Tibial artery (tissue), 4 donors: Measurements from ENCODE around the gene VANGL2.

Experiments used
- DNase-seq, 2 donors: peaks; one replicate each; pipeline ENCODE4 v3.0.0-alpha.2; 2019
- H3K27ac ChIP-seq, 2 donors: fragments of 200-600 bp; sonication (generic) in 1 of 2; 1 replicate in 1 of 2; 2 replicates in 1 of 2; pipeline ENCODE4 v1.5.1; 2018 to 2019; ENCODE audit warnings: mild to moderate bottlenecking in 1 of 2
- H3K27me3 ChIP-seq, 2 donors: fragments of 200-600 bp; sonication (generic) in 1 of 2; one replicate each; pipeline versions ENCODE4 v1.5.1 to v1.6.0; 2016 to 2019
- H3K36me3 ChIP-seq, 3 donors: fragments of 200-600 bp; sonication (generic) in 2 of 3; one replicate each; pipeline ENCODE4 v1.5.1; 2016 to 2019; ENCODE audit warnings: mild to moderate bottlenecking in 2 of 3
- H3K4me1 ChIP-seq, 4 donors: fragments of 200-600 bp; sonication (generic) in 2 of 4; 1 replicate in 3 of 4; 2 replicates in 1 of 4; pipeline ENCODE4 v1.5.1; 2016 to 2019
- H3K4me3 ChIP-seq, 2 donors: fragments of 200-600 bp; sonication (generic) in 1 of 2; 1 replicate in 1 of 2; 2 replicates in 1 of 2; pipeline ENCODE4 v1.5.1; 2018 to 2019; ENCODE audit warnings: mild to moderate bottlenecking in 2 of 2
- H3K9me3 ChIP-seq, 3 donors: fragments of 200-600 bp; sonication (generic) in 1 of 3; one replicate each; pipeline ENCODE4 v1.5.1; 2016 to 2019
- CTCF ChIP-seq, 2 experiments: fragments of 200-600 bp in 1 of 2; fragments of 450-650 bp in 1 of 2; IDR thresholded peaks; one replicate each; pipeline ENCODE4 v1.5.1; 2017 to 2019; ENCODE audit warnings: antibody characterized with exemption in 2 of 2, mild to moderate bottlenecking in 1 of 2, moderate library complexity in 1 of 2
- intact Hi-C: fragments of 100-400 bp; cut with DNase I; formaldehyde crosslinking; loops from one replicate; pipeline ENCODE4 v1.15.0; 2023; ENCODE audit warnings: low total_unique reads

Gene VANGL2

GRCh38 chr1:160366731-160367515 lies 33.4 kb upstream of the VANGL2 start, which contains the start of gene NHLH1:
TSS of gene NHLH1 (plus strand) at chr1:160367071. CDS start at chr1:160370732, 3,661 bp downstream.
- H3K4me3 ChIP-seq, result no peak within 1 kb of the TSS
- H3K4me1 ChIP-seq, result no peaks in the 10 kb centered on the region
- DNase-seq, result no peak
- intact Hi-C loops, result no loop called here
- peaks cover 0 to 24% of the 10 kb centered on the region in 2 donors for H3K27me3 ChIP-seq
- TF ChIP-seq CTCF (IDR thresholded peaks at IDR 0.05), result no peak
- no peaks in the 10 kb centered on the region for H3K36me3 ChIP-seq
- no peaks in the 10 kb centered on the region for H3K9me3 ChIP-seq
- H3K27ac ChIP-seq, result no peak within 1 kb of the TSS

- DNase-seq, result no peak
- no peaks in the 10 kb centered on the region for H3K9me3 ChIP-seq
- no peaks in the 10 kb centered on the region for H3K4me1 ChIP-seq
- peaks cover 0 to 30% of the 10 kb centered on the region in 2 donors for H3K27me3 ChIP-seq
- H3K27ac ChIP-seq, result no peak overlapping the region
- no peak for TF ChIP-seq CTCF (IDR thresholded peaks at IDR 0.05)
- H3K4me3 ChIP-seq, result no peak overlapping the region
- intact Hi-C loops, result no loop called here
- H3K36me3 ChIP-seq, result no peaks in the 10 kb centered on the region
These were observed 32.9 kb upstream of the VANGL2 start for GRCh38 chr1:160367516-160367900.

- DNase-seq, result no peak
- Histone ChIP-seq H3K36me3 (no peaks in the 10 kb centered on the region), H3K27ac (no peak overlapping the region), H3K27me3 (peaks cover 0 to 33% of the 10 kb centered on the region in 2 donors), H3K9me3 (no peaks in the 10 kb centered on the region), H3K4me3 (no peak overlapping the region), H3K4me1 (no peaks in the 10 kb centered on the region)
- intact Hi-C loops, result no loop called here
- TF ChIP-seq CTCF (IDR thresholded peaks at IDR 0.05), result no peak
These were observed 32.1 kb upstream of the VANGL2 start for GRCh38 chr1:160367934-160368923.

- Histone ChIP-seq H3K4me1 (no peaks in the 10 kb centered on the region), H3K27ac (no peak overlapping the region), H3K36me3 (no peaks in the 10 kb centered on the region), H3K9me3 (no peaks in the 10 kb centered on the region), H3K27me3 (peaks cover 0 to 33% of the 10 kb centered on the region in 2 donors), H3K4me3 (no peak overlapping the region)
- TF ChIP-seq CTCF (IDR thresholded peaks at IDR 0.05), result no peak
- intact Hi-C loops, result no loop called here
- DNase-seq, result no peak
These were observed 31.3 kb upstream of the VANGL2 start for GRCh38 chr1:160369087-160369486.

- peaks cover 0 to 38% of the 10 kb centered on the region in 2 donors for H3K27me3 ChIP-seq
- peaks cover 0 to under 1% (median 0%) of the 10 kb centered on the region in 4 donors for H3K4me1 ChIP-seq
These were observed 29.6 kb upstream of the VANGL2 start for GRCh38 chr1:160370561-160371345.

More at GRCh38 chr1:160370561-160371345, 29.6 kb upstream of the VANGL2 start:
- H3K9me3 ChIP-seq, result no peaks in the 10 kb centered on the region
- TF ChIP-seq CTCF (IDR thresholded peaks at IDR 0.05), result no peak
- DNase-seq, result no peak
- no peaks in the 10 kb centered on the region for H3K36me3 ChIP-seq
- H3K27ac ChIP-seq, result no peak overlapping the region
- no peak overlapping the region for H3K4me3 ChIP-seq
- intact Hi-C loops, result no loop called here
